ENCODE data around the gene CCNYL1.
"Not testable (repeated sequence)": the region's sequence is repeated elsewhere in the genome, so short reads cannot be mapped to it uniquely, and the experiment has no call there.

Gene CCNYL1

DNA sequence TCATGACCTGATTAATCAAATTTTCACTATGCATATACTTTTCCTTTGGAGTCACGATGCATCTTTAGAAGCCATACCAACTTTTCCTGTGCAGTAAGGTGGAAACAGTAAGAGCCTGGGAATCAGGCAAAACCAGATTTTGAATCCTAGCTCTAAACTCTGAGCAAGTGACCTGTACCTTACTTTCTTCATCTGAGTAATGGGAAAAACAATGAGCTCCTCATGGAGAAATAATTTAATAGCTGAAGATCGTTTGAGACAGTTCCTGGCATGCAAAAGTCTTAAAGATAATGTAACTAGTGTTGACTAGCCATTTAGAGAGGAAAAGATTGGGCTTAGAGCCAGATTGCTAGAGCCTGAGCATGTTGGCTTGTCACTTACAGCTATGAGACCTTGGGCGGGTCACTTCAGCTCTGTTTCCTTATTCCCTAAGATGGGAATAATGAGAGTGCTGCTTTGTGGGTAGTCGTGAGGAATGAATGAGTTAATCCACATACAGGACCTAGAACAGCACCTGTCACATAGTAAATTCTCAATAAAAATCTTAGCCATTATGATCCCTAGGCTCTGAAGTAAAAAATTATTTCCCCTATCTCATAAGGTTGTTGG, 17.7 kb upstream of the CCNYL1 start:
- Histone ChIP-seq H3K27me3 (no peaks in the 10 kb centered on the region), H3K36me3 (no peaks in the 10 kb centered on the region), H3K27ac (no peak overlapping the region), H3K9me3 (replicated peaks in 1 of 11) (0 out of 22 replicates have a peak, but pooled peaks cover 0 to 6% (median 0%) of the 10 kb centered on the region in 11 experiments), H3K4me3 (no peak overlapping the region), H3K4me1 (peaks cover 0 to 16% (median 0%) of the 10 kb centered on the region in 10 experiments; a peak in 6 of 20 replicates), H3K9ac (no peak overlapping the region), H4K20me1 (no peaks in the 10 kb centered on the region), H3K4me2 (no peak overlapping the region)
- TF ChIP-seq Cebpa-rat (IDR thresholded peaks at IDR 0.05): no peak

DNA sequence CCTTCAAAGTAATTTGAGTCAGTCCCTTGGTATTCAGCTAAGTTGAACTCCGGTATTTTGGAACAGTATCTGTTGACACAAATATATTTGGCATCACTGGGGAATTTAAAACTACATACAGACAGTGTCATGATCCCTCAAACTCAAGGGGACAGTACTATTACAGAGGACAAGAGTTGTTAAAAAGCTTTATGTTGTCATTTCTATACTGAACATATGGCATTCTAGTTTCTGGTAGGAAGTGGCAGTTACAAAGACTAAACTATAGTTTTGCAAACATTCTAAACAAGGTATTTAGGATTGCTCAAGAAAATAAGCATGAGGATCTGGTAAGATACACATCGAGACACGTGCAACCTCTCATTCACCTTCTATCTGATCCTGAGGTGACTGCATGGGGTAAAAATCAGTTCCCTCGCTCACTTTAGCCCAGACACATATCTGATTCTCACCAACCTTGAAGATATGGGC, 16.6 kb upstream of the CCNYL1 start:
- H3K36me3 ChIP-seq: no peaks in the 10 kb centered on the region
- H3K9me3 ChIP-seq (replicated peaks in 1 of 11): 0 out of 22 replicates have a peak, but pooled peaks cover 0 to 6% (median 0%) of the 10 kb centered on the region in 11 experiments
- peaks cover 0 to 16% (median 0%) of the 10 kb centered on the region in 10 experiments; a peak in 6 of 20 replicates for H3K4me1 ChIP-seq
- no peaks in the 10 kb centered on the region for H4K20me1 ChIP-seq
- TF ChIP-seq Cebpa-rat (IDR thresholded peaks at IDR 0.05): no peak
- H3K27me3 ChIP-seq: no peaks in the 10 kb centered on the region
- no peak overlapping the region for H3K4me3 ChIP-seq
- no peak overlapping the region for H3K9ac ChIP-seq
- no peak overlapping the region for H3K4me2 ChIP-seq
- H3K27ac ChIP-seq: no peak overlapping the region

DNA sequence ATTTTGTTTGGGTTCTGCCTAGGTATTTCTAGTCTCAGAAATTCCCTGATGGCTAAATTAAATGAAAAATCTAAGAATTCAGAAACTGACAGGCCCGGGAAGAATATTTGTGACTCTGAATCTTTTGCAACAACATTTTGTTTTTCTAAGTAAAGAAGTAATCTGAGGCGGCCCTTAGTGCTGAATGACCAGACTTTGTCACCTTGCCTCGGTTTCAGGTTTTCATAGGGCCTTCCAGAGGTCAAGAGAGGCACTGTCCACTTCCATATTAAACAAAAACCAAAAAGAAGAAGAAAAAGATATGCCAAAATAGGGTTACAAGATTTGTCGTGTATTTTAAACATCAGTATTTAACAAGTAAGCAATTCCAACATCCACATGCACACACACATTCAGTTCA, 16.1 kb upstream of the CCNYL1 start:
- H3K9ac ChIP-seq: no peak overlapping the region
- 0 out of 22 replicates have a peak, but pooled peaks cover 0 to 6% (median 0%) of the 10 kb centered on the region in 11 experiments for H3K9me3 ChIP-seq (replicated peaks in 1 of 11)
- no peaks in the 10 kb centered on the region for H3K36me3 ChIP-seq
- no peak overlapping the region for H3K4me2 ChIP-seq
- H3K4me3 ChIP-seq: no peak overlapping the region
- H3K27ac ChIP-seq: no peak overlapping the region
- H3K4me1 ChIP-seq: peaks cover 0 to 16% (median 0%) of the 10 kb centered on the region in 10 experiments; a peak in 6 of 20 replicates
- TF ChIP-seq Cebpa-rat (IDR thresholded peaks at IDR 0.05): no peak
- H4K20me1 ChIP-seq: no peaks in the 10 kb centered on the region
- H3K27me3 ChIP-seq: no peaks in the 10 kb centered on the region

DNA sequence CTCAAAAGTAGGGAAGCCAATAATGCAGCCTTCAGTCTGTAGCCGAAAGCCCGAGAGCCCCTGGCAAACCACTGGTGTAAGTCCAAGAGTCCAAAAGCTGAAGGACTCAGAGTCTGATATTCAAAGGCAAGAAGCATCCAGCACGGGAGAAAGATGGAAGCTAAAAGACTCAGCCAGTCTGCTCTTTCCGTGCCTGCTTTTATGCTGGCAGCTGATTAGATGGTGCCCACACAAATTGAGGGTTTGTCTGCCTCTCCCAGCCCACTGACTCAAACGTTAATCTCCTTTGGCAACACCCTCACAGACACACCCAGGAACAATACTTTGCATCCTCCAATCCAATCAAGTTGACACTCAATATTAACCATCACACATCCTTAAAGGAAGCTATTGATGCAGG, 14.5 kb upstream of the CCNYL1 start:
- H3K4me1 ChIP-seq; H3K4me2 ChIP-seq; H3K27me3 ChIP-seq; H3K27ac ChIP-seq; H3K4me3 ChIP-seq; H3K9me3 ChIP-seq (replicated peaks in 1 of 11); H3K36me3 ChIP-seq; H4K20me1 ChIP-seq; H3K9ac ChIP-seq: not testable (repeated sequence)

DNA sequence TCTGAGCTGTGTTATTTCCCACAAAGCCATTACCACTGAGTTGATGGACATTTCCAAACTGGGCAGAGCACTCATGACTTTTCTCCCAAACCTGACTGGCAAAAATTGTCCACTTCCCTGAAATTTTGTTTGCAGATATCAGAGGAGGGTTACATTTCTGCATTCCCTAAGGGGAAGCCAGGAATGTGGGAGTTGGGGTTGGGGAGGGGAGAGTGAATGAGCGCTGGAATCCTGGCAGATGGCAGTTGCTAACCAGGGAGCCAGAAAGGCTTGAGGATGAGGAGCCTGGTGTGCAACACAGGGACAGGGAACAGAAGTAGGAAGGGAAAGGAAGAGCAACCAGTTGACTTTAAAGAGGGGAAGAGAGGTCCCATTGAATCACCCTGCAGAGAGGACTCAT, 14.0 kb upstream of the CCNYL1 start:
- no peak overlapping the region for H3K4me2 ChIP-seq
- no peaks in the 10 kb centered on the region for H3K27me3 ChIP-seq
- H3K9ac ChIP-seq: no peak overlapping the region
- TF ChIP-seq Cebpa-rat (IDR thresholded peaks at IDR 0.05): 0 out of 22 replicates have a peak, but pooled peaks of 1 of the 11 experiments have one; percentile 4
- no peaks in the 10 kb centered on the region for H3K36me3 ChIP-seq
- peaks cover 0 to 8% (median 0%) of the 10 kb centered on the region in 10 experiments; a peak in 3 of 20 replicates for H3K4me1 ChIP-seq
- H3K9me3 ChIP-seq (replicated peaks in 1 of 11): 0 out of 22 replicates have a peak, but pooled peaks cover 0 to 6% (median 0%) of the 10 kb centered on the region in 11 experiments
- no peak overlapping the region for H3K27ac ChIP-seq
- no peak overlapping the region for H3K4me3 ChIP-seq
- no peaks in the 10 kb centered on the region for H4K20me1 ChIP-seq

DNA sequence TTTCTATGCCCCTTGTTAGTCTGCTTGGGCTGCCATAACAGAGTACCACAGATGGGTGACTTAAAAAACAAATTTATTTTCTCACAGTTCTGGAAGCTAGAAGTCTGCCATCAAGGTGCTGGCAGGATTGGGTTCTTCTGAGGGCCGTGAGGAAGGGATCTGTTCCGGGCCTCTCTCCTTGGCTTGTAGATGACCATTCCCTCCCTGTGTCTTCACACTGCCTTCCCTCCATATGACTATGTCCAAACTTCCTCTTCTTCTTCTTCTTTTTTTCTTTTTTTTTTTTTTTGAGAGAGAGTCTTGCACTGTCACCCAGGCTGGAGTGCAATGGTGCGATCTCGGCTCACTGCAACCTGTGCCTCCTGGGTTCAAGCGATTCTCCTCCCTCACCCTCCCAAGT, 13.1 kb upstream of the CCNYL1 start:
- no peak overlapping the region for H3K27ac ChIP-seq
- no peak overlapping the region for H3K9ac ChIP-seq
- no peak for TF ChIP-seq Cebpa-rat (IDR thresholded peaks at IDR 0.05)
- peaks cover 0 to 8% (median 0%) of the 10 kb centered on the region in 10 experiments; a peak in 3 of 20 replicates for H3K4me1 ChIP-seq
- H3K9me3 ChIP-seq (replicated peaks in 1 of 11): 0 out of 22 replicates have a peak, but pooled peaks cover 0 to 6% (median 0%) of the 10 kb centered on the region in 11 experiments
- H3K36me3 ChIP-seq: no peaks in the 10 kb centered on the region
- peak overlapping the region in 2 of 11 experiments; percentile 41; a peak in 4 of 22 replicates for H3K4me2 ChIP-seq
- H3K27me3 ChIP-seq: no peaks in the 10 kb centered on the region
- no peaks in the 10 kb centered on the region for H4K20me1 ChIP-seq
- H3K4me3 ChIP-seq: no peak overlapping the region

DNA sequence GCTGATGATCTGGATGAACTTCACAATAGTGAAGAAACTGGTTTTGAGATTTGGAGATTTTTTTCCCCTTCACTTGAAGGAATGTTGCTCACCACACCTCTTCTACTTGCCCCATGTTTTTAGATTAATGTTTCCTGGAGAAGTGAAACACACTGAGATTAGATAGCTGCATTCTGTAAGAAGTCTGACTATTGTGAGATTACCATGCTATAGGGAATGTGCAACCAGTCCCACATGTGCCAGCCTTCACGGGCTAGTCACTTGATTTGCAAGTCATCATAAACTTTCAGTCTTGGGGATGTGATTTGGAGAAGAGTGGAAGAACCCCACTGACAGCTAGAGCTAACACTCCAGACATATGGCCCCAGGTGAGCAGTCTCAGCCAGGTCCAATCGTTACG, 7.4 kb upstream of the CCNYL1 start:
- H3K27ac ChIP-seq: no peak overlapping the region
- H3K36me3 ChIP-seq: no peaks in the 10 kb centered on the region
- no peaks in the 10 kb centered on the region for H3K27me3 ChIP-seq
- H3K4me2 ChIP-seq: peak overlapping the region in 2 of 11 experiments; percentile 17 to 62; a peak in 3 of 22 replicates
- H3K4me3 ChIP-seq: no peak overlapping the region
- H4K20me1 ChIP-seq: no peaks in the 10 kb centered on the region
- H3K9ac ChIP-seq: no peak overlapping the region
- H3K9me3 ChIP-seq (replicated peaks in 1 of 11): no peaks in the 10 kb centered on the region
- peaks cover 0 to 24% (median 0%) of the 10 kb centered on the region in 10 experiments; a peak in 4 of 20 replicates for H3K4me1 ChIP-seq
- no peak for TF ChIP-seq Cebpa-rat (IDR thresholded peaks at IDR 0.05)

DNA sequence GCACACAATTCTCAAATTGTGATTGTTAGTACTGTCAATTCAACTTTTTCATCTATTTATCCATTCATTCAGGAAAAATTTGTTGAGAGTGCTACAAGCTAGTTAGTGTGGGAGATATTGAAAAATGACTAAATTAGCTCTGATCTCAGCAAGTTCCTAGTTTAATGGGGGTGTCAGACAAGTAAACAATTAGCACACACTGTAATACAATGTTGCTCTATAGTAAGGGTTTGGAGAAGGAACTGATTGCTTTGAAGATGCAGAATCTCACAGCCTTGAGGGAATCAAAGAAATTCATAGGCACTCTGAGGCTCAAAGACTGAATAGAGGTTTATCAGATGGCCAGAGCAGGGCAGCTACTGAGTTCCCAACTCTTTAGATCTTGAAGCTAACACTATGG, 6.8 kb upstream of the CCNYL1 start:
- Histone ChIP-seq H3K4me3 (no peak overlapping the region), H3K36me3 (no peaks in the 10 kb centered on the region), H4K20me1 (no peaks in the 10 kb centered on the region), H3K27me3 (no peaks in the 10 kb centered on the region), H3K4me1 (peaks cover 0 to 24% (median 0%) of the 10 kb centered on the region in 10 experiments; a peak in 4 of 20 replicates), H3K27ac (no peak overlapping the region), H3K4me2 (peak overlapping the region in 2 of 11 experiments; percentile 17 to 62; a peak in 2 of 22 replicates), H3K9me3 (replicated peaks in 1 of 11) (no peaks in the 10 kb centered on the region), H3K9ac (no peak overlapping the region)
- no peak for TF ChIP-seq Cebpa-rat (IDR thresholded peaks at IDR 0.05)

DNA sequence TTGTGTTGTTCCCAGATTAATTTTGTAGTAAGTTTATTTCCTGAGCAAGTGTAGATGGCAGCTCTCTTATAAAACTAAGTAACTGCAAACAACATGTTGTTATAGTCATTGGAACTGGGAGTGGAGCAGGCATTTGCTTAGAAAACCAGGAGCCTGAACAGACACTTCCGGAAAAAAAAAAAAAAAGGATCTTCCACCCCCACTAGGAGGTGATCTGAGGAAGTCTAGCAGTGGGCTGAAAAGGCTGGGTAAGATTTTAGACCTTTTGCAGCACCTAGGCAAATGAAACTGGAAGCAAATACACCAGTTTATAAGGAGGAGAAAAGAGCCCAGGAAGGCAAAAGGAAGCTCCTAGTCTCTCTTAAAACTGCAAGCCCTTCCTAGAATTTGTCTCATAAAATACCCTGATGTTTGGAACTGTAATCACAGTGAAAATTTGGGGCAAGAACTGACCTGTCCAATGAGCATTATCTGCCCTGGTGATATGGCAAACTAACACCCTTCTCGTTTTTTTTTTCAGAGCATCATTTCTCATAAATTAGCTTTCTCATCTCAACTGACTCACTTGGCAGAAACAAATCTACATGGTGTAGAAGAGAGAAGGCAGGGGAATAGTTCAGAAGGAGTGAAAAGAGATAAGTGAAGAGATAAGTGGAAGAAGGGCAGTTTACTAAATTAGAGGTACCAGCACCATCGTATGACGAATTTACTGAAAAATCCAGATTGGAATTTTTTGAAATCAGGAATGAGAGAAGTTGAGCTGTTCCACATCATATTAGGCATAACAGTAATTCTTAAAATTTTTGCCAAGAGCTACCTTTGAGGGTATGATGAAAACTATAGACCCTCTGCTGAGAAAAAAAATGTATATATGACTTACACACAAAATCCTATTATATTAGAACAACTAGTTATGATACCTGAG, 4.2 kb upstream of the CCNYL1 start:
- H3K36me3 ChIP-seq: no peaks in the 10 kb centered on the region
- no peak for TF ChIP-seq Cebpa-rat (IDR thresholded peaks at IDR 0.05)
- no peak overlapping the region for H3K4me3 ChIP-seq
- H4K20me1 ChIP-seq: peaks cover 0 to 6% (median 0%) of the 10 kb centered on the region in 11 experiments; a peak in 3 of 22 replicates
- no peaks in the 10 kb centered on the region for H3K27me3 ChIP-seq
- H3K9ac ChIP-seq: no peak overlapping the region; a peak in 1 of 22 replicates
- no peaks in the 10 kb centered on the region for H3K9me3 ChIP-seq (replicated peaks in 1 of 11)
- H3K4me1 ChIP-seq: peaks cover 5 to 31% (median 7%) of the 10 kb centered on the region in 10 experiments; a peak in 12 of 20 replicates
- H3K27ac ChIP-seq: no peak overlapping the region
- no peak overlapping the region for H3K4me2 ChIP-seq
